WTC11 (cell line): ENCODE measurements around the gene PLD2. TPM values are rescaled to one million over a fixed set of nuclear protein-coding genes. Genes with fewer than 3 reads are reported as not detected.

Experiments used
- ATAC-seq: fragments of 200-7000 bp; cut with Tn5 transposase; 2 replicates; pipeline ENCODE4 v1.10.0; 2021; ENCODE audit warnings: mild to moderate bottlenecking, moderate library complexity
- CTCF ChIA-PET: fragments of 300-600 bp; sonication (Branson Sonifier 250); formaldehyde crosslinking; loops from one replicate; lab custom pipeline; 2021; ENCODE audit warnings: antibody characterized with exemption; lab: Charles Lee
- POLR2A ChIA-PET: fragments of 350-600 bp; sonication (Branson Sonifier 250); formaldehyde crosslinking; loops from one replicate; lab custom pipeline; 2021; ENCODE audit warnings: antibody characterized with exemption; lab: Charles Lee
- DNase-seq: peaks from one replicate; pipeline ENCODE4 v3.0.0; 2021; ENCODE audit warnings: low spot score
- H3K27ac Mint-ChIP-seq: 2 replicates; pipeline ENCODE4 v1.8.0; 2021; ENCODE audit warnings: mixed read lengths
- H3K27me3 Mint-ChIP-seq: 2 replicates; pipeline ENCODE4 v1.8.0; 2021; ENCODE audit warnings: low read depth, mild to moderate bottlenecking, moderate library complexity, mixed read lengths
- H3K36me3 Mint-ChIP-seq: 2 replicates; pipeline ENCODE4 v1.8.0; 2021; ENCODE audit warnings: mixed read lengths
- H3K4me1 Mint-ChIP-seq: 2 replicates; pipeline ENCODE4 v1.8.0; 2022; ENCODE audit warnings: mixed read lengths
- H3K4me3 Mint-ChIP-seq: 2 replicates; pipeline ENCODE4 v1.8.0; 2021; ENCODE audit warnings: mild to moderate bottlenecking, moderate library complexity, mixed read lengths
- H3K9me3 Mint-ChIP-seq: 2 replicates; pipeline ENCODE4 v1.8.0; 2021; ENCODE audit warnings: mixed read lengths
- ATF6 ChIP-seq: sonication (generic); formaldehyde crosslinking; IDR thresholded peaks from 2 replicates; pipeline ENCODE4 v1.8.1; 2023; ENCODE audit warnings: mild to moderate bottlenecking, missing genetic modification reagents
- JAZF1 ChIP-seq: fragments of 250-450 bp; sonication (Bioruptor Pico); IDR thresholded peaks from 2 replicates; pipeline ENCODE4 v1.9.0; 2021; ENCODE audit warnings: moderate library complexity, mild to moderate bottlenecking, inconsistent platforms
- PRDM15 ChIP-seq: sonication (generic); formaldehyde crosslinking; IDR thresholded peaks from 2 replicates; pipeline ENCODE4 v1.8.0; 2022; ENCODE audit warnings: missing genetic modification reagents
- TEAD1 ChIP-seq: sonication (generic); formaldehyde crosslinking; IDR thresholded peaks from 2 replicates; pipeline ENCODE4 v1.8.0; 2022; ENCODE audit warnings: mild to moderate bottlenecking, missing genetic modification reagents
- ZBTB21 ChIP-seq: sonication (generic); formaldehyde crosslinking; IDR thresholded peaks from 2 replicates; pipeline ENCODE4 v1.8.1; 2023; ENCODE audit warnings: mild to moderate bottlenecking, missing genetic modification reagents, borderline replicate concordance
- ZNF281 ChIP-seq: sonication (generic); formaldehyde crosslinking; IDR thresholded peaks from 2 replicates; pipeline ENCODE4 v1.8.0; 2023; ENCODE audit warnings: mild to moderate bottlenecking, missing genetic modification reagents
- ZNF425 ChIP-seq: fragments of 250-450 bp; sonication (Bioruptor Pico); conservative IDR thresholded peaks from 2 replicates; pipeline ENCODE4 v1.9.0; 2021; ENCODE audit warnings: mild to moderate bottlenecking
- total RNA-seq: library from RNA; stranded (reverse); gene quantifications from 3 replicates; pipeline ENCODE4 v1.2.3, GENCODE V29; 2021
- TF ChIP-seq, protein P1 (sequence below): sonication (generic); formaldehyde crosslinking; IDR thresholded peaks from 2 replicates; pipeline ENCODE4 v1.8.0; 2023; ENCODE audit warnings: missing genetic modification reagents
- TF ChIP-seq, protein P2 (sequence below): fragments of 250-450 bp; sonication (Bioruptor Pico); IDR thresholded peaks from 2 replicates; pipeline ENCODE4 v1.9.0; 2021; ENCODE audit warnings: mild to moderate bottlenecking
- TF ChIP-seq, protein P3 (sequence below): sonication (generic); formaldehyde crosslinking; conservative IDR thresholded peaks from 2 replicates; pipeline ENCODE4 v1.8.1; 2022; ENCODE audit warnings: mild to moderate bottlenecking, missing genetic modification reagents

PLD2 gene
- total RNA-seq, 1 experiment from 2014 or later = 64.9 TPM

DNA sequence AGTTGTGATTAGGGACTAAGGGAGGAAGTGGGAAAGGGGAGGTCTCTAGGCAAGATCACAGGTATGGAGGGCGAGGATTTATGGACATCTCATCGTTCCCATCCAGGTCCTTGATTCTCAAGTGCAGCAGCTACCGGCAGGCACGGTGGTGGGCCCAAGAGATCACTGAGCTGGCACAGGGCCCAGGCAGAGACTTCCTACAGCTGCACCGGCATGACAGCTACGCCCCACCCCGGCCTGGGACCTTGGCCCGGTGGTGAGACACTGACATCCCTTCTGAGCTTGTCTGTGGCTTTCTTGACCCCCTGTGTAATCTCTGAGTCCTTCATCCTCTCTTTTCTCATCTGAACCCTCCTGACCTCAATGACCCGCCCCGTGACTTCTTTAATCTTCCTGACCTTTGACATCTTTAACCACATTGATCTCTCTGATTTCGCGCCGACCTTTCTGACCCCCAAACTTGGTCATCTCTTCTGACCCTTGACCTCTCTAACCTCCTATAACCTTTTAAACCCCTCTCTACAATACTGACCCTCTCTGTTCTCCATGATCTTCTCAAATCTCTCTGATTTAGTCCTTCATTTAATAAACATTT, 3.8 kb downstream of the PLD2 start (continued):
- TF ChIP-seq, protein P1, sequence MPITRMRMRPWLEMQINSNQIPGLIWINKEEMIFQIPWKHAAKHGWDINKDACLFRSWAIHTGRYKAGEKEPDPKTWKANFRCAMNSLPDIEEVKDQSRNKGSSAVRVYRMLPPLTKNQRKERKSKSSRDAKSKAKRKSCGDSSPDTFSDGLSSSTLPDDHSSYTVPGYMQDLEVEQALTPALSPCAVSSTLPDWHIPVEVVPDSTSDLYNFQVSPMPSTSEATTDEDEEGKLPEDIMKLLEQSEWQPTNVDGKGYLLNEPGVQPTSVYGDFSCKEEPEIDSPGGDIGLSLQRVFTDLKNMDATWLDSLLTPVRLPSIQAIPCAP = no peak

- ChIA-PET POLR2A (no interaction called here), CTCF (interaction anchor here (1.5 kb wide), 1 partner anchor 22 kb away, joined by 5 read pairs; no protein-coding TSS in a partner anchor)
- Mint-ChIP-seq H3K4me3 (no peak overlapping the region), H3K9me3 (no peaks in the 10 kb centered on the region), H3K36me3 (peaks cover 26% of the 10 kb centered on the region), H3K27me3 (no peaks in the 10 kb centered on the region), H3K27ac (no peak overlapping the region), H3K4me1 (peaks cover 5% of the 10 kb centered on the region)
- TF ChIP-seq JAZF1 (CRISPR knock-in tag) = no peak
- no peak for TF ChIP-seq ZBTB21 (CRISPR knock-in tag)
- TF ChIP-seq, protein P2, sequence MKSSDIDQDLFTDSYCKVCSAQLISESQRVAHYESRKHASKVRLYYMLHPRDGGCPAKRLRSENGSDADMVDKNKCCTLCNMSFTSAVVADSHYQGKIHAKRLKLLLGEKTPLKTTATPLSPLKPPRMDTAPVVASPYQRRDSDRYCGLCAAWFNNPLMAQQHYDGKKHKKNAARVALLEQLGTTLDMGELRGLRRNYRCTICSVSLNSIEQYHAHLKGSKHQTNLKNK (CRISPR knock-in tag) = no peak
- TF ChIP-seq TEAD1 (CRISPR knock-in tag) = no peak
- TF ChIP-seq ATF6 = no peak
- TF ChIP-seq, protein P3, sequence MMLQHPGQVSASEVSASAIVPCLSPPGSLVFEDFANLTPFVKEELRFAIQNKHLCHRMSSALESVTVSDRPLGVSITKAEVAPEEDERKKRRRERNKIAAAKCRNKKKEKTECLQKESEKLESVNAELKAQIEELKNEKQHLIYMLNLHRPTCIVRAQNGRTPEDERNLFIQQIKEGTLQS (CRISPR knock-in tag) = no peak
- TF ChIP-seq PRDM15 = no peak
- TF ChIP-seq ZNF281 (CRISPR knock-in tag) = no peak
- TF ChIP-seq ZNF425 (CRISPR knock-in tag) = no peak
- ATAC-seq (no peak), DNase-seq (no peak)
These were observed 4.5 kb downstream of the PLD2 start for GRCh38 chr17:4811471-4811870.
